Breast epithelium (tissue), 4 donors: ENCODE data around the gene BSPRY. TPM values are rescaled to one million over a fixed set of nuclear protein-coding genes. Genes with fewer than 3 reads are reported as not detected.
A peak's percentile ranks its signal among the peaks of the same experiment; 100 is the strongest.
"Not testable (repeated sequence)": the region's sequence is repeated elsewhere in the genome, so short reads cannot be mapped to it uniquely, and the experiment has no call there.

Experiments
- DNase-seq, 2 donors: peaks; one replicate each; pipeline ENCODE4 v3.0.0-alpha.2; 2019; ENCODE audit warnings: low spot score in 2 of 2
- H3K27ac ChIP-seq, 2 donors: fragments of 200-600 bp; sonication (generic) in 1 of 2; one replicate each; pipeline ENCODE4 v1.5.1; 2016 to 2019; ENCODE audit warnings: mild to moderate bottlenecking in 1 of 2
- H3K27me3 ChIP-seq, 2 donors: fragments of 200-600 bp; sonication (generic) in 1 of 2; one replicate each; pipeline versions ENCODE4 v1.5.1 to v1.6.0; 2017 to 2019; ENCODE audit warnings: control low read depth in 1 of 2, mild to moderate bottlenecking in 1 of 2
- H3K36me3 ChIP-seq: fragments of 200-600 bp; one replicate; pipeline ENCODE4 v1.5.1; 2019
- H3K4me1 ChIP-seq, 2 donors: fragments of 200-600 bp; sonication (generic); one replicate each; pipeline ENCODE4 v1.5.1; 2016 to 2019; ENCODE audit warnings: control low read depth in 1 of 2
- H3K4me3 ChIP-seq, 3 donors: fragments of 200-600 bp; sonication (generic); 1 replicate in 2 of 3; 2 replicates in 1 of 3; pipeline ENCODE4 v1.5.1; 2016 to 2019; ENCODE audit warnings: mild to moderate bottlenecking in 3 of 3, moderate library complexity in 2 of 3
- H3K9me3 ChIP-seq, 2 donors: fragments of 200-600 bp; sonication (generic) in 1 of 2; one replicate each; pipeline ENCODE4 v1.5.1; 2016 to 2019; ENCODE audit warnings: control low read depth in 1 of 2
- POLR2A ChIP-seq: fragments of 450-650 bp; IDR thresholded peaks from one replicate; pipeline ENCODE4 v1.6.1; 2016; ENCODE audit warnings: antibody characterized with exemption, mild to moderate bottlenecking, moderate library complexity
- POLR2AphosphoS5 ChIP-seq, 3 donors: sonication (generic); formaldehyde crosslinking; IDR thresholded peaks; one replicate each; pipeline ENCODE4 v1.6.1; 2017; ENCODE audit warnings: antibody characterized with exemption in 3 of 3
- intact Hi-C: fragments of 100-400 bp; cut with DNase I; formaldehyde crosslinking; loops from one replicate; pipeline ENCODE4 v1.15.1; 2023; ENCODE audit warnings: low total_unique reads
- total RNA-seq, 3 donors: library from RNA; depleted of rRNA; stranded (reverse); fragments of >200 nt; gene quantifications; one replicate each; pipeline ENCODE4 v1.1.0, GENCODE V29; 2016
- TF ChIP-seq, protein P1 (sequence below), 3 donors: fragments of 450-650 bp; IDR thresholded peaks; one replicate each; pipeline ENCODE4 v1.5.1; 2016 to 2017; ENCODE audit warnings: antibody characterized with exemption in 3 of 3, mild to moderate bottlenecking in 3 of 3, moderate library complexity in 3 of 3

Gene BSPRY
- total RNA-seq, 3 donors from 2014 or later = 1.1 to 35.3 (median 27.9) TPM

DNA sequence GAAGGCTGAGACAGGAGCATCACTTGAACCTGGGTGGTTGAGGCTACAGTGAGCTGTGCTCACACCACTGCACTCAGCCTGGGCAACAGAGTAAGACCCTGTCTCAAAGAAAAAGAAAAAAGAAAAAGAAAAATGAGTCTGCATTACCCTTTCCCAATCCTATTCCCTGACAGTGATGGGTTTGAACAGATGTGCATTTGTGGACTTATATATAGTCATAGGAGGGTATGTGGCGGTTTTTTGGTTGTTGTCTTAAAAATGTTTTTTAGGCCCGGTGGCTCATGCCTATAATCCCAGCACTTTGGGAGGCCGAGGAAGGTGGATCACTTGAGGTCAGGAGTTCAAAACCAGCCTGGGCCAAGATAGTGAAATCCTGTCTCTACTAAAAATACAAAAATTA is 14.0 kb downstream of the BSPRY start:
- Histone ChIP-seq H3K27me3 (no peaks in the 10 kb centered on the region), H3K9me3 (no peaks in the 10 kb centered on the region), H3K36me3 (no peaks in the 10 kb centered on the region), H3K27ac (no peak overlapping the region), H3K4me1 (no peaks in the 10 kb centered on the region), H3K4me3 (no peak overlapping the region)
- intact Hi-C loops = no loop called here
- DNase-seq = no peak
- TF ChIP-seq POLR2AphosphoS5 (IDR thresholded peaks at IDR 0.05) (no peak), POLR2A (no peak)
- TF ChIP-seq, protein P1, sequence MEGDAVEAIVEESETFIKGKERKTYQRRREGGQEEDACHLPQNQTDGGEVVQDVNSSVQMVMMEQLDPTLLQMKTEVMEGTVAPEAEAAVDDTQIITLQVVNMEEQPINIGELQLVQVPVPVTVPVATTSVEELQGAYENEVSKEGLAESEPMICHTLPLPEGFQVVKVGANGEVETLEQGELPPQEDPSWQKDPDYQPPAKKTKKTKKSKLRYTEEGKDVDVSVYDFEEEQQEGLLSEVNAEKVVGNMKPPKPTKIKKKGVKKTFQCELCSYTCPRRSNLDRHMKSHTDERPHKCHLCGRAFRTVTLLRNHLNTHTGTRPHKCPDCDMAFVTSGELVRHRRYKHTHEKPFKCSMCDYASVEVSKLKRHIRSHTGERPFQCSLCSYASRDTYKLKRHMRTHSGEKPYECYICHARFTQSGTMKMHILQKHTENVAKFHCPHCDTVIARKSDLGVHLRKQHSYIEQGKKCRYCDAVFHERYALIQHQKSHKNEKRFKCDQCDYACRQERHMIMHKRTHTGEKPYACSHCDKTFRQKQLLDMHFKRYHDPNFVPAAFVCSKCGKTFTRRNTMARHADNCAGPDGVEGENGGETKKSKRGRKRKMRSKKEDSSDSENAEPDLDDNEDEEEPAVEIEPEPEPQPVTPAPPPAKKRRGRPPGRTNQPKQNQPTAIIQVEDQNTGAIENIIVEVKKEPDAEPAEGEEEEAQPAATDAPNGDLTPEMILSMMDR (IDR thresholded peaks at IDR 0.05) = no peak

DNA sequence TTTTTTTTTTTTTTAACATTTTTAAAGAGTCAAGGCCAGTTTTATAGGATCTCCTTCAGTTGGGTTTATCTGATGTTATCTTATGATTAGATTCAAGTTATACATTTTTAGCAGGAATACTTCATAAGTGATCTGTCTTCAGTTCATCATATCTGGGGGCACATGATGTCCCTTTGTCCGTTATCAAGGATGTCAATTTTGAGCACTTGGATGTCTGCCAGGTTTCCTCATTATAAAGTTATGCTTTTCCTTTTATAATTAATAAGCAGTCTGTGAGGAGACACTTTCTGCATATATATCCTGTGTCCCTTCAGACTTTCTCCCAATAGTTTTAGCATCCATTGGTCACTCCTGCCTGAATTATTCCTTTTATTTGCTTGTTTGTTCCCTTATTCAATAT is 15.6 kb downstream of the BSPRY start:
- Histone ChIP-seq H3K36me3 (no peaks in the 10 kb centered on the region), H3K4me1 (no peaks in the 10 kb centered on the region), H3K27ac (no peak overlapping the region), H3K9me3 (no peaks in the 10 kb centered on the region), H3K27me3 (no peaks in the 10 kb centered on the region), H3K4me3 (no peak overlapping the region)
- DNase-seq = no peak
- intact Hi-C loops = no loop called here
- no peak for TF ChIP-seq POLR2A
- TF ChIP-seq, protein P1 (IDR thresholded peaks at IDR 0.05) = no peak
- no peak for TF ChIP-seq POLR2AphosphoS5 (IDR thresholded peaks at IDR 0.05)

DNA sequence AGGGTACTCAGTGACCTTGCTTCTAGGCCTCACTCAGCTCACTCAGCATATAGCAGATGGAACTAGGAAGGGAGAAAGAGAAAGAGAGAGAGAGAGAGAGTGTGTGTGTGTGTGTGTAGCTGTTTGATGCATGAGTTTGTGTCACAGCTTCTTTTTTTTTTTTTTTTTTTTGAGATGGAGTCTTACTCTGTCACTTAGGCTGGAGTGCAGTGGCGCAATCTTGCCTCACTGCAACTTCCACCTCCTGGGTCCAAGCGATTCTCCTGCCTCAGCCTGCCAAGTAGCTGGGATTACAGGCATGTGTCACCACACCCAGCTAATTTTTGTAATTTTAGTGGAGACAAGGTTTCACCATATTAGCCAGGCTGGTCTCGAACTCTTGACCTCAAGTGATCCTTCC is 16.3 kb downstream of the BSPRY start:
- H3K27me3 ChIP-seq, H3K4me1 ChIP-seq, DNase-seq, H3K36me3 ChIP-seq, H3K9me3 ChIP-seq, intact Hi-C loops, H3K4me3 ChIP-seq: not testable (repeated sequence)
- peak overlapping the region; percentile 14 to 48 for H3K27ac ChIP-seq

DNA sequence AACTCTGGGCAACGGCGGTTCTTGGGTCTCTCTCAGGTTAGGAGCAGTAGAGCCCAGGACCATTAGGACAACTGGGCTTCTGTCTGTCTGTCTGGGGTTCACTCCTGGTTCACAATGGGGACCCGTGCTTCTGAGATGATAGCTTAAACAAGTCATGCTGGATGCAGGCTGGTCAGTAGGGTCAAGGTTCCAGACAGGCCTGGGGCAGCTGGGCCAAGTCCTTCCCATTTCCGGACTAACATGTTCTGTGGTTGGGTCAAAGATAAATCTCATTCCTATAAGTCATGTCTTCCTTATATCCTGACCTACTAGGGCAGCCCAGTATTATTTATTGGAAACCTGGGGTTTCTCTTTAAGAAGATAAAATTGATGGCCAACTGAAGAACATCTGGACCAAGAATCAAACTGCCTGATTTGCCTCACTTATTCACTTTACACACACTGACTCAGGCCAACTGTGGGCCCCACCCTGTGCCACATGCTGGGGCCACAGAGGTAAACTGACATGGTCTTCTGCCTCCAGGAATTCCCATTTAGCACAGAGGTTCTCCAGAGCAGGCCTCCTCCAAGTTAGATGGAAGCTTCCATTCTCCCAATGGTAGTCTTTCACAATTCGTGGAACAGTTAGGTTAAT is 19.1 kb downstream of the BSPRY start:
- H3K9me3 ChIP-seq = no peaks in the 10 kb centered on the region
- H3K4me1 ChIP-seq = peaks cover 0 to 3% of the 10 kb centered on the region in 2 donors
- no peaks in the 10 kb centered on the region for H3K27me3 ChIP-seq
- DNase-seq = no peak
- H3K36me3 ChIP-seq = no peaks in the 10 kb centered on the region
- intact Hi-C loops = no loop called here
- TF ChIP-seq POLR2AphosphoS5 (IDR thresholded peaks at IDR 0.05) (no peak), POLR2A (no peak)
- TF ChIP-seq, protein P1 (IDR thresholded peaks at IDR 0.05) = no peak
- H3K4me3 ChIP-seq = no peak overlapping the region
- no peak overlapping the region for H3K27ac ChIP-seq

DNA sequence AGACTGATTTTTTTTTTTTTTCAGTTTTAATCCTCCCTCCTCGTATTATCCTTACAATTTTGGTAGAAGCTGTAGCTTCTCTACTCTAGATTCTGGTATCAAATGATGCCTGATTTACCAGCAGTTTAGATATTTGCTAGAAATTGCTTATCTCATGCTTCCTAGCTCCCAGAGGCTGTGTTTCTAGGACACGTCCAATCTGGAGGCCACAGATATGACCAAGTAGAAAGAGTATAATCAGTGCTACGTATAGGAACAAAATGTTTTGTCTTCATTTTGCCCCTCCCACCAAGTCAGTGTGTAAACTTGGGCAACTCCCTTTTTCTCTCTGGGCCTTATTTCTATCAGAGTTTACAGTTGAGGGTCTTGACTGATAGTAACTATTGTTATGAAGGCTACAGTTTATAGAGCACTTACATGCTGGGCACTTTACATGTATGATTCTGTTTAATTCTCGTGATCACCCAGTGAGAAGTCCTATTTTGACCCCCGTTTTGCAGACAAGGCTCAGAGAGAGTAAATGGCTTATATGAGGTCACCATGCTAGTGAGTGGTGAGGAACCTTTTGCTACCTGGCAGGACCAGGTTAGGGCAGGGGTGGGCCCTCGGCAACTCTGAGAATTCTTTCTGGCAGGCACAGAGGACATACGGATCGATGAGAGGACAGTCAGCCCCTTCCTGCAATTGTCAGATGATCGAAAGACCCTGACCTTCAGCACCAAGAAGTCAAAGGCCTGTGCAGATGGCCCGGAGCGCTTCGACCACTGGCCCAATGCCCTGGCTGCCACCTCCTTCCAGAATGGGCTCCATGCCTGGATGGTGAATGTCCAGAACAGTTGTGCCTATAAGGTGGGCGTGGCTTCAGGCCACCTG is 19.9 kb downstream of the BSPRY start:
- no peaks in the 10 kb centered on the region for H3K27me3 ChIP-seq
- peaks cover 0 to 3% of the 10 kb centered on the region in 2 donors for H3K4me1 ChIP-seq
- peak overlapping the region in 1 of 2 donors; percentile 7 for H3K27ac ChIP-seq
- intact Hi-C loops = no loop called here
- no peak for TF ChIP-seq POLR2A
- TF ChIP-seq, protein P1 (IDR thresholded peaks at IDR 0.05) = no peak
- no peak for TF ChIP-seq POLR2AphosphoS5 (IDR thresholded peaks at IDR 0.05)
- no peak for DNase-seq
- peaks cover 6% of the 10 kb centered on the region for H3K36me3 ChIP-seq
- H3K9me3 ChIP-seq = no peaks in the 10 kb centered on the region
- no peak overlapping the region for H3K4me3 ChIP-seq
